Mesendoderm (in vitro differentiated cells): ENCODE measurements around the gene SH2B3.
"Not testable (repeated sequence)": the region's sequence is repeated elsewhere in the genome, so short reads cannot be mapped to it uniquely, and the experiment has no call there.

ENCODE experiments used
- DNase-seq: peaks from one replicate; pipeline ENCODE4 v3.0.0; 2013
- H2AK5ac ChIP-seq: 2 replicates; pipeline ENCODE4 v1.6.1; 2013; ENCODE audit warnings: low read length, inconsistent platforms
- H2BK120ac ChIP-seq: 2 replicates; pipeline ENCODE4 v1.6.1; 2013; ENCODE audit warnings: low read depth, mild to moderate bottlenecking, low read length, moderate library complexity, mixed read lengths
- H2BK15ac ChIP-seq: replicated peaks from 2 replicates; pipeline ENCODE4 v1.6.1; 2013; ENCODE audit warnings: low read depth, mild to moderate bottlenecking, moderate library complexity
- H2BK5ac ChIP-seq: 2 replicates; pipeline ENCODE4 v1.6.1; 2013; ENCODE audit warnings: low read length, inconsistent platforms
- H3K18ac ChIP-seq: 2 replicates; pipeline ENCODE4 v1.6.1; 2013; ENCODE audit warnings: mild to moderate bottlenecking, low read length, mixed read lengths
- H3K23ac ChIP-seq: one replicate; pipeline ENCODE4 v1.6.1; 2013; ENCODE audit warnings: low read length
- H3K27ac ChIP-seq: 2 replicates; pipeline ENCODE4 v1.5.1; 2013; ENCODE audit warnings: low read depth, mild to moderate bottlenecking, inconsistent platforms, low read length, moderate library complexity
- H3K27me3 ChIP-seq: 2 replicates; pipeline ENCODE4 v1.6.1; 2013; ENCODE audit warnings: low read length, control low read depth, mild to moderate bottlenecking, inconsistent platforms; ENCODE audit not compliant: insufficient read depth, poor library complexity
- H3K36me3 ChIP-seq: 2 replicates; pipeline ENCODE4 v1.6.1; 2013; ENCODE audit warnings: low read length, inconsistent platforms; ENCODE audit not compliant: control insufficient read depth, insufficient read depth
- H3K4ac ChIP-seq: one replicate; pipeline ENCODE4 v1.6.1; 2013; ENCODE audit warnings: low read depth, mild to moderate bottlenecking, low read length, moderate library complexity
- H3K4me1 ChIP-seq: 2 replicates; pipeline ENCODE4 v1.6.1; 2013; ENCODE audit warnings: low read depth, low read length, inconsistent platforms; ENCODE audit not compliant: control insufficient read depth
- H3K4me2 ChIP-seq: 2 replicates; pipeline ENCODE4 v1.6.1; 2013; ENCODE audit warnings: low read length
- H3K4me3 ChIP-seq: 2 replicates; pipeline ENCODE4 v1.5.1; 2013; ENCODE audit warnings: mild to moderate bottlenecking, low read length
- H3K56ac ChIP-seq: one replicate; pipeline ENCODE4 v1.6.1; 2013; ENCODE audit warnings: low read length
- H3K79me1 ChIP-seq: 2 replicates; pipeline ENCODE4 v1.6.1; 2013; ENCODE audit warnings: low read length, inconsistent platforms
- H3K79me2 ChIP-seq: 2 replicates; pipeline ENCODE4 v1.6.1; 2013; ENCODE audit warnings: mild to moderate bottlenecking, low read length; ENCODE audit not compliant: control insufficient read depth, insufficient read depth
- H3K9ac ChIP-seq: 2 replicates; pipeline ENCODE4 v1.6.1; 2013; ENCODE audit warnings: low read length, inconsistent platforms
- H4K5ac ChIP-seq: one replicate; pipeline ENCODE4 v1.6.1; 2013; ENCODE audit warnings: low read length
- H4K8ac ChIP-seq: one replicate; pipeline ENCODE4 v1.6.1; 2013; ENCODE audit warnings: low read depth, mild to moderate bottlenecking, control low read depth, low read length, moderate library complexity
- WGBS: extraction: QIAGEN DNeasy Blood & Tissue Kit; methylation state at CpG from one replicate; pipeline ENCODE4 v1.1.7; 2013; ENCODE audit warnings: low lambda C conversion rate, missing lambda C conversion rate; ENCODE audit not compliant: insufficient coverage; ENCODE audit errors: extremely low coverage; 5-methylcytosine and 5-hydroxymethylcytosine counted together

Gene SH2B3

DNA sequence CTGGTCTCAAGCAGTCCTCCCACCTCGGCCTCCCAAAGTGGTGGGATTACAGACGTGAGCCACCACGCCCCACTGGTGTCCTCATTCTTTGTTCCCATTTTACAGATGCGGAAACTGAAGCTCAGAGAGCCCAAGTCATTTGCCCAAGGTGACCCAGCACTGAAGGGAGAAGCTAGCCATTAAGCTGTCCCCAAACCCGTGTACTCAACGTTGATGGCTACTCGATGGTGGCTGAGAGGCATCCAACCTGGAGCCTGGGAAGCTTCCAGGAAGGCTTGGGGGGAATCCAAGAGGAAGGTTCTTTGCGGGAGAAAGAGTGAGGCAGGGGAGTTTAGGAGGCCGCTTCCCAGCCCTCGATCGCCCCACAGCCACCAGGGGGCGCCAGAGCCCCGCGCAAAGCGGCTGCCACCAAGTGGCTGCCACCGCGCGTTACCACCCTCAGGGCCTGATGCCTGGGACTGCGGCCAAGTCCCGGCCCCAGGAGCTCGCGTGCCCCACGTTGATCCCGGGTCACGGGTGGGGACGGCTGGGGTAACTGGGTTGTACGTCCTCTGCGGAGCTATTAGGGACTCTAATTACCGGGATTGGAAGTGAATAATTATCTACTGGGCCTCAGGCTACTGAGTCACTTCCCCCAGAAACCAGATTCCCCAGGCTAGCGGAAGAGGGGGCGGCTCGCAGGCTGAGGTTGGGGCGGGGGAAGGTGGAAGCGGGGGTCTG, 8.8 kb upstream of the SH2B3 start:
- H2AK5ac ChIP-seq = no peak overlapping the region
- H3K23ac ChIP-seq = no peak overlapping the region

DNA sequence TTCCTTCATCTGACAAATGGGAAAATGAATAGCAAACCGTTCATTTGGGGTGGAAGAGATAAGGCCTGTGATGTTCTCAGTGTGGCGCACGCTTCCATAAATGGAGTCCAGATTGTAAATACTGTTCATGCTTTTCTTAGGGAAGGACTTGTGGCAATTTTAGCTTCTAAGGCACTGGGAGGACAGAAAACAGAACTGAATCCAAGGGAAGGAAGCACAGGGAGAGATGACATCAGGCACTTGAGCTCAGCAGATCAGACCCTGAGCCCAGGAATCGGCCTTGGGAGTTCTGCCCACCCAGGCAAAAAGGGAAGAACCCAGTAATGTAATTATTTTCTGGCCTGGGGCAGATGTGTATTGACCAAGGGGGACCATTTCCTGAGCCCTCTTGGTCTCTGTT, 7.2 kb upstream of the SH2B3 start:
- H3K56ac ChIP-seq = no peak overlapping the region
- no peak overlapping the region for H3K4me2 ChIP-seq
- H3K9ac ChIP-seq = no peak overlapping the region
- no peaks in the 10 kb centered on the region for H3K79me1 ChIP-seq
- H3K4me1 ChIP-seq = peaks cover 2% of the 10 kb centered on the region
- no peak overlapping the region for H3K27ac ChIP-seq
- H2BK15ac ChIP-seq = no peak overlapping the region
- DNase-seq = no peak
- H3K36me3 ChIP-seq = no peaks in the 10 kb centered on the region
- no peak overlapping the region for H3K18ac ChIP-seq
- H3K4me3 ChIP-seq = no peak overlapping the region
- H2BK5ac ChIP-seq = no peak overlapping the region
- H3K23ac ChIP-seq = no peak overlapping the region
- no peak overlapping the region for H2AK5ac ChIP-seq
- no peak overlapping the region for H4K8ac ChIP-seq
- no peak overlapping the region for H4K5ac ChIP-seq
- no peak overlapping the region for H2BK120ac ChIP-seq
- WGBS = no CpG with 5 or more reads among the region's 4 CpGs
- H3K4ac ChIP-seq = no peak overlapping the region
- H3K79me2 ChIP-seq = no peaks in the 10 kb centered on the region
- H3K27me3 ChIP-seq = no peaks in the 10 kb centered on the region

More for the DNA sequence above, 8.8 kb upstream of the SH2B3 start:
- H4K5ac ChIP-seq = no peak overlapping the region
- H3K36me3 ChIP-seq = no peaks in the 10 kb centered on the region
- no CpG with 5 or more reads among the region's 34 CpGs for WGBS
- peak; percentile 84 for DNase-seq
- no peak overlapping the region for H2BK120ac ChIP-seq
- no peaks in the 10 kb centered on the region for H3K27me3 ChIP-seq
- H3K18ac ChIP-seq = no peak overlapping the region
- no peaks in the 10 kb centered on the region for H3K79me1 ChIP-seq
- H3K4me2 ChIP-seq = no peak overlapping the region
- no peak overlapping the region for H2BK5ac ChIP-seq
- no peak overlapping the region for H3K9ac ChIP-seq
- H3K4ac ChIP-seq = no peak overlapping the region
- no peak overlapping the region for H2BK15ac ChIP-seq
- H3K27ac ChIP-seq = no peak overlapping the region
- H3K56ac ChIP-seq = peak overlapping the region; percentile 35
- no peaks in the 10 kb centered on the region for H3K4me1 ChIP-seq
- H3K79me2 ChIP-seq = no peaks in the 10 kb centered on the region
- H3K4me3 ChIP-seq = no peak overlapping the region
- no peak overlapping the region for H4K8ac ChIP-seq

DNA sequence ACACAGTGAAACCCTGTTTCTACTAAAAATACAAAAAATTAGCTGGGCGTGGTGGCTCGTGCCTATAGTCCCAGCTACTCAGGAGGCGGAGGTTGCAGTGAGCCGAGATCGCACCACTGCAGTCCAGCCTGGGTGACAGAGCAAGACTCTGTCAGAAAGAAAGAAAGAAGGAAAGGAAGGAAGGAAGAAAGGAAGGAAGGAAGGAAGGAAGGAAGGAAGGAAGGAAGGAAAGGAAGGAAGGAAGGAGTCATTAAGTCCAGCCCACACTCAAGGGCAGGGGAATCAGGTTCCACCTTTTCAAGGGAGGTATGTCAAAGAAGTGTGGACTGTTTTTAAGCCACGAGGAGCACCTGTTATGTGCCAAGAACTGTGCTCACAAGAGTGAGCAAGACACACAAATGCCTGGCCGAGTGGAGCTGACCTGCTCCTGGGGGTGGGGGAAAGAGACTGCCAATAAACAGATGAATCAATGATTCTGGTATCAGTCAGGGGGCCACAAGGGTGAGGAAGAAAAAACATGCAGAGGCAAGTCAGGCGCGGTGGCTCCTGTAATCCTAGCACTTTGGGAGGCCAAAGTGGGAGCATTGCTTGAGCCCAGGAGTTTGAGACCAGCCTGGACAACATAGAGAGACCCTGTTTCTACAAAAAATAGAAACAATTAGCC, 5.8 kb upstream of the SH2B3 start:
- not testable (repeated sequence) for H3K9ac ChIP-seq, H2BK15ac ChIP-seq, H3K4me1 ChIP-seq, H3K18ac ChIP-seq, H2BK5ac ChIP-seq, H2BK120ac ChIP-seq, DNase-seq, H2AK5ac ChIP-seq, H3K36me3 ChIP-seq, H3K79me2 ChIP-seq, H3K27ac ChIP-seq, H3K23ac ChIP-seq, H4K5ac ChIP-seq, H4K8ac ChIP-seq, H3K56ac ChIP-seq, H3K79me1 ChIP-seq, H3K4me3 ChIP-seq, H3K27me3 ChIP-seq, H3K4ac ChIP-seq, H3K4me2 ChIP-seq
- no CpG with 5 or more reads among the region's 9 CpGs for WGBS

DNA sequence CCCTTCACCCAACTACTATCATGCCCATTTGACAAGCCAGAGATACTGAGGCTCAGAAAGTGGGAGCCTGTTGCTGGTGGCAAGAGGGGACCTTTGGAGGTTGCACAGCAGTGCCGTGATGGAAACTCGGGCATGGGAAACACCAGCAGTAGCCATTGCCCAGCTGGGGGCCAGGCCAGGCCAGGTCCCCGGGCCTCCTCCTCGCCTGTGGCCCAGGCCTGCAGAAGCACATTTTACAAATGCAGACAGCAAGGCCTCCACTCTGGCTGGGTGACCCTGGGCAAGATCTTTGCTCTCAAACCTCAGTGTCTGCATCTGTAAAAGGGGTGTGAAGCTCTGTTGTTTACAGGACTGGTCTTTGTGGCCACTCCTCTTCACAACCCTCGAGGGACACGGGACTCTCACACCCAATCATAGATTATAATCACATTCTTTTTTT, 4.5 kb upstream of the SH2B3 start:
- H3K27me3 ChIP-seq = no peaks in the 10 kb centered on the region
- no peak overlapping the region for H3K9ac ChIP-seq
- H3K79me2 ChIP-seq = peaks cover 1% of the 10 kb centered on the region
- DNase-seq = no peak
- H3K56ac ChIP-seq = no peak overlapping the region
- H2BK15ac ChIP-seq = no peak overlapping the region
- no peaks in the 10 kb centered on the region for H3K79me1 ChIP-seq
- no peak overlapping the region for H2BK5ac ChIP-seq
- no peak overlapping the region for H3K27ac ChIP-seq
- peaks cover 5% of the 10 kb centered on the region for H3K4me1 ChIP-seq
- H3K4me3 ChIP-seq = no peak overlapping the region
- H3K18ac ChIP-seq = no peak overlapping the region
- H2BK120ac ChIP-seq = no peak overlapping the region
- H3K4ac ChIP-seq = no peak overlapping the region
- H4K8ac ChIP-seq = no peak overlapping the region
- no peak overlapping the region for H4K5ac ChIP-seq
- no peak overlapping the region for H3K4me2 ChIP-seq
- no peaks in the 10 kb centered on the region for H3K36me3 ChIP-seq
- no peak overlapping the region for H2AK5ac ChIP-seq
- no peak overlapping the region for H3K23ac ChIP-seq
- WGBS = no CpG with 5 or more reads among the region's 6 CpGs

DNA sequence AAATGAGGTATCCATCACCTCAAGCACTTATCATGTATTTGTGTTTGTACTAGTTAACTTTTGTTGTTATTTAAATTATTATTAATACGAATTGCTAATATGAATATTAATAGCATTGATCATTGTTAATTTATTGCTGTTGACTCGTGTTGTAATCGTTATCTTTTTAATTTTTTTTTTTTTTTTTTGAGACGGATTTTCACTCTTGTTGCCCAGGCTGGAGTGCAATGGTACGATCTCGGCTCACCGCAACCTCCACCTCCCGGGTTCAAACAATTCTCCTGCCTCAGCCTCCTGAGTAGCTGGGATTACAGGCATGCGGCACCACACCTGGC, 3.3 kb upstream of the SH2B3 start:
- H2AK5ac ChIP-seq, H3K4me1 ChIP-seq, H2BK15ac ChIP-seq, H3K23ac ChIP-seq, H3K27ac ChIP-seq, DNase-seq, H3K4me3 ChIP-seq, H3K36me3 ChIP-seq, H3K4ac ChIP-seq, H3K9ac ChIP-seq, H3K18ac ChIP-seq, H4K8ac ChIP-seq, H2BK120ac ChIP-seq, H3K4me2 ChIP-seq, H2BK5ac ChIP-seq, H3K56ac ChIP-seq, H3K27me3 ChIP-seq, H4K5ac ChIP-seq, H3K79me1 ChIP-seq: not testable (repeated sequence)
- H3K79me2 ChIP-seq = peaks cover 14% of the 10 kb centered on the region
- WGBS = 100% methylated on average over 1 of the region's 9 CpGs
